ENCODE measurements around the gene ZNRD2. TPM values are rescaled to one million over a fixed set of nuclear protein-coding genes. Genes with fewer than 3 reads are reported as not detected.
"Not testable (repeated sequence)": the region's sequence is repeated elsewhere in the genome, so short reads cannot be mapped to it uniquely, and the experiment has no call there.

The ZNRD2 gene, protein sequence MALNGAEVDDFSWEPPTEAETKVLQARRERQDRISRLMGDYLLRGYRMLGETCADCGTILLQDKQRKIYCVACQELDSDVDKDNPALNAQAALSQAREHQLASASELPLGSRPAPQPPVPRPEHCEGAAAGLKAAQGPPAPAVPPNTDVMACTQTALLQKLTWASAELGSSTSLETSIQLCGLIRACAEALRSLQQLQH
- polyA plus RNA-seq, result 10 to 100 TPM; 27.7 to 49.2 (median 35.0) TPM
- long read RNA-seq, donor 1, transcript SSSCA1-206 (3 exons, 879 nt), result minor isoform, 5 of 35 reads
- long read RNA-seq, donor 1, transcript SSSCA1-201 (4 exons, 698 nt), result major isoform, 21 of 35 reads
- long read RNA-seq, donor 1, partial matches to known transcripts, result 5 of 35 reads
- long read RNA-seq, donor 1, other reads (novel, unspliced or antisense), result 0 of 35 reads
- long read RNA-seq, donor 2, partial matches to known transcripts, result 0 of 4 reads
- long read RNA-seq, donor 2, other reads (novel, unspliced or antisense), result 0 of 4 reads
- long read RNA-seq, donor 3, transcript SSSCA1-201 (4 exons, 698 nt), result major isoform, 12 of 24 reads
- long read RNA-seq, donor 3, transcript SSSCA1-206 (3 exons, 879 nt), result minor isoform, 8 of 24 reads
- long read RNA-seq, donor 3, partial matches to known transcripts, result 0 of 24 reads
- long read RNA-seq, donor 3, other reads (novel, unspliced or antisense), result 0 of 24 reads
- long read RNA-seq, donor 4, partial matches to known transcripts, result 0 of 1 reads
- long read RNA-seq, donor 4, other reads (novel, unspliced or antisense), result 0 of 1 reads
- long read RNA-seq, donor 5, transcript SSSCA1-201 (4 exons, 698 nt), result major isoform, 6 of 9 reads
- long read RNA-seq, donor 5, partial matches to known transcripts, result 0 of 9 reads
- long read RNA-seq, donor 5, other reads (novel, unspliced or antisense), result 0 of 9 reads
- long read RNA-seq, donor 6, transcript SSSCA1-206 (3 exons, 879 nt), result minor isoform, 10 of 29 reads
- long read RNA-seq, donor 6, transcript SSSCA1-201 (4 exons, 698 nt), result major isoform, 17 of 29 reads
- long read RNA-seq, donor 6, partial matches to known transcripts, result 0 of 29 reads
- long read RNA-seq, donor 6, other reads (novel, unspliced or antisense), result 0 of 29 reads
- long read RNA-seq, donor 7, result 0 reads
- long read RNA-seq, donor 8, partial matches to known transcripts, result 0 of 2 reads
- long read RNA-seq, donor 8, other reads (novel, unspliced or antisense), result 0 of 2 reads
- long read RNA-seq, donor 9, partial matches to known transcripts, result 0 of 1 reads
- long read RNA-seq, donor 9, other reads (novel, unspliced or antisense), result 0 of 1 reads
- long read RNA-seq, donor 10, transcript SSSCA1-201 (4 exons, 698 nt), result major isoform, 27 of 45 reads
- long read RNA-seq, donor 10, transcript SSSCA1-206 (3 exons, 879 nt), result minor isoform, 9 of 45 reads
- long read RNA-seq, donor 10, partial matches to known transcripts, result 9 of 45 reads
- long read RNA-seq, donor 10, other reads (novel, unspliced or antisense), result 0 of 45 reads

DNA sequence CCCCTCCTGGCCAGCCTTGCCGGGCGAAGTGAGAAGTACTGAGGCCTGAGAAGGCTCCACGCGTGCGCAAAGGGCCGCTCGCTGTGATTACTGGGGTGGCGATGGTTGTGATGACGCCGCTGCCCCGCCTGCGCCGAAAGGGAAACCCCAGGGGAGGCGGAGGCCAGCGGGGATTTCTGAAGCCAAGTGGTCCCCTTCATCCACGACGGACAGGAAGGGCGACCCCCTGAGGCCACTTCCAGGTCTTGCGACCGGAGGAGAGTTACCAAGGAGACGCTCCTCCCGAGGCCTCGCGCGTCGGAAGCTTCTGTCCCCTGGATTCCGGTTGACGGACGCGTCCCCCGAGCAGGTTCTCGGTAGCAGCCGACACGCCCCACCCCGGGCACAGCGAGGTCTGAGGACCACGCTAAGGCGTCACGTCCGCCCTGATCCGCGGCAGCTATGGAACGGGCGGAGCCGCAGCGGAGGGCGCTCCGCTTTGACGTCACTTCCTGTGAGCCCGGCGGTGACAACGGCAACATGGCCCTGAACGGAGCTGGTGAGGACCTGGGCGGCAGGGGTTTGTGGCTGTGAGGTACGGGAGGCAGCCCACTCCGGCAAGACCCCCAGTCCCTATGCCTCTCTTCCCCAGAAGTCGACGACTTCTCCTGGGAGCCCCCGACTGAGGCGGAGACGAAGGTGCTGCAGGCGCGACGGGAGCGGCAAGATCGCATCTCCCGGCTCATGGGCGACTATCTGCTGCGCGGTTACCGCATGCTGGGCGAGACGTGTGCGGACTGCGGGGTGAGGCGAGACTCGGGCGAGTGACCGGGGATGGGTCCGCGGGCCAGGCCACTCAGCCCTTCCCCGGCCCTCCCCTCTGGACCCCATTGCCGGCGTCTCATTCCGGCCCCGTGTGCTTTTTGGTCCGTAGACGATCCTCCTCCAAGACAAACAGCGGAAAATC is at the start of gene ZNRD2:
Gene ZNRD2, plus strand, starts transcription at position 505 of the 946 bp plus-strand sequence. Its CDS starts 15 bp downstream, at position 520.
- WGBS, 3 donors, result 0% methylated on average over 88 to 89 of the region's 89 CpGs
- no peak for FAIRE-seq
- H3K4me3 ChIP-seq (ENCODE audit: low read depth in 1 of 3, low read length in 3 of 3), result peak within 1 kb of the TSS; percentile 48 to 86 (median 81)

DNA sequence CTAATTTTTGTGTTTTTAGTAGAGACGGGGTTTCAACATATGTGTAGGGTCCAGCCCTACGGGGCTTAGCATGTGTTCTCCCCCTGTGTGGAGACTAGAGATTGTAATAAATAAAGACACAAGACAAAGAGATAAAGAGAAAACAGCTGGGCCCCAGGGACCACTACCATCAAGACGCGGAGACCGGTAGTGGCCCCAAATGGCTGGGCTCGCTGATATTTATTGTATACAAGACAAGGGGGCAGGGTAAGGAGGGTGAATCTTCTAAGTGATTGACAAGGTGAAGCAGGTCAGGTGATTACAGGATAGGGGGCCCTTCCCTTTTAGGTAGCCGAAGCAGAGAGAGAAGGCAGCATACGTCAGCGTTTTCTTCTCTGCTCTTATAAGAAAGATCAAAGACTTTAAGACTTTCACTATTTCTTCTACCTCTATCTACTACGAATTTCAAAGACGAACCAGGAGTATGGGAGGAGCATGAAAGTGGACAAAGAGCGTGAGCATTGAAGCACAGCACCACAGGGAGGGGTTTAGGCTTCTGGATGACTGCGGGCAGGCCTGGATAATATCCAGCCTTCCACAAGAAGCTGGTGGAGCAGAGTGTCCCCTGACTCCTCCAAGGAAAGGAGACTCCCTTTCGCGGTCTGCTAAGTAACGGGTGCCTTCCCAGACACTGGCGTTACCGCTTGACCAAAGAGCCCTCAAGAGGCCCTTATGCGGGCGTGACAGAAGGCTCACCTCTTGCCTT is 48.3 kb upstream of the ZNRD2 start:
- H3K27me3 ChIP-seq (ENCODE audit: control insufficient read depth in 3 of 3, insufficient read depth in 3 of 3, low read length in 3 of 3); H3K27ac ChIP-seq (ENCODE audit: low read depth in 1 of 3, low read length in 2 of 3); FAIRE-seq; DNase-seq; H3K4me3 ChIP-seq (ENCODE audit: low read depth in 1 of 3, low read length in 3 of 3); H3K9me3 ChIP-seq (ENCODE audit: control insufficient read depth in 2 of 2, insufficient read depth in 1 of 2, low read depth in 1 of 2, low read length in 1 of 2): not testable (repeated sequence)
- peaks cover 0 to 36% (median 0%) of the 10 kb centered on the region in 3 donors for H3K4me1 ChIP-seq (ENCODE audit: control insufficient read depth in 3 of 3, insufficient read depth in 2 of 3, low read depth in 1 of 3, low read length in 2 of 3)
- H3K36me3 ChIP-seq (ENCODE audit: control insufficient read depth in 3 of 3, insufficient read depth in 2 of 3, low read depth in 1 of 3, low read length in 3 of 3), result peaks cover 0 to 15% (median 0%) of the 10 kb centered on the region in 3 donors
- WGBS, 3 donors, result 72 to 85% (median 80%) methylated on average over 20 of the region's 20 CpGs

More for the DNA sequence above, at the start of gene ZNRD2:
- H3K36me3 ChIP-seq (ENCODE audit: control insufficient read depth in 3 of 3, insufficient read depth in 2 of 3, low read depth in 1 of 3, low read length in 3 of 3), result peaks cover 0 to 34% (median 0%) of the 10 kb centered on the region in 3 donors
- no peaks in the 10 kb centered on the region for H3K9me3 ChIP-seq (ENCODE audit: control insufficient read depth in 2 of 2, insufficient read depth in 1 of 2, low read depth in 1 of 2, low read length in 1 of 2)
- peak; percentile 97 to 99 for DNase-seq
- peak within 1 kb of the TSS; percentile 93 to 97 (median 93) for H3K27ac ChIP-seq (ENCODE audit: low read depth in 1 of 3, low read length in 2 of 3)
- peaks cover 0 to 41% (median 2%) of the 10 kb centered on the region in 3 donors for H3K4me1 ChIP-seq (ENCODE audit: control insufficient read depth in 3 of 3, insufficient read depth in 2 of 3, low read depth in 1 of 3, low read length in 2 of 3)
- H3K27me3 ChIP-seq (ENCODE audit: control insufficient read depth in 3 of 3, insufficient read depth in 3 of 3, low read length in 3 of 3), result no peaks in the 10 kb centered on the region

DNA sequence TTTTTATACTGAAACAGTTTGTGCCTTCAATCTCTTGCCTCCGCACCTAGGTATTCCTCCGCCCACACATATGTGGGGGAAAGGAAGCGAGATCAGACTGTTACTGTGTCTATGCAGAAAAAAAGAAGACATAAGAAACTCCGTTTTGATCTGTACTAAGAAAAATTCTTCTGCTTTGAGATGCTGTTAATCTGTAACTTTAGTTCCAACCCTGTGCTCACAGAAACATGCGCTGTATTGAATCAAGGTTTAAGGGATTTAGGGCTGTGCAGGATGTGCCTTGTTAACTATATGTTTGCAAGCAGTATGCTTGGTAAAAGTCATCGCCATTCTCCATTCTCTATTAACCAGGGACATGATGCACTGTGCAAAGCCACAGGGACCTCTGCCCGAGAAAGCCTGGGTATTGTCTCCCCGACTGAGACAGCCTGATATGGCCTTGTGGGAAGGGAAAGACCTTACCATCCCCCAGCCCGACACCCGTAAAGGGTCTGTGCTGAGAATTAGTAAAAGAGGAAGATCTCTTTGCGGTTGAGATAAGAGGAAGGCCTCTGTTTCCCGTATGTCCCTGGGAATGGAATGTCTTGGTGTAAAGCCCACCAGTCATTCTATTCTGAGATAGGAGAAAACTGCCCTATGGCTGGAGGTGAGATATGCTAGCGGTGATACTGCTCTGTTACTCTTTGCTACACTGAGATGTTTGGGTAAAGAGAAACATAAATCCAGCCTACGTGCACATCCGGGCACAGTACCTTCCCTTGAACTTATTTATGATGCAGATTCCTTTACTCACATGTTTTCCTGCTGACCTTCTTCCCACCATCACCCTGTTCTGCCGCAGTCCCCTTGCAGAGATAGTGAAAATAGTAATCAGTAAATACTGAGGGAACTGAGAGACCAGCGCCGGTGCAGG is 47.3 kb upstream of the ZNRD2 start:
- DNase-seq, result peak in 1 of 2 donors; percentile 37
- H3K36me3 ChIP-seq (ENCODE audit: control insufficient read depth in 3 of 3, insufficient read depth in 2 of 3, low read depth in 1 of 3, low read length in 3 of 3), result peaks cover 0 to 25% (median 0%) of the 10 kb centered on the region in 3 donors
- peak overlapping the region in 2 of 3 donors; percentile 25 to 28 for H3K27ac ChIP-seq (ENCODE audit: low read depth in 1 of 3, low read length in 2 of 3)
- H3K4me1 ChIP-seq (ENCODE audit: control insufficient read depth in 3 of 3, insufficient read depth in 2 of 3, low read depth in 1 of 3, low read length in 2 of 3), result peaks cover 0 to 36% (median 0%) of the 10 kb centered on the region in 3 donors
- 58 to 77% (median 68%) methylated on average over 18 of the region's 18 CpGs for WGBS, 3 donors
- FAIRE-seq; H3K9me3 ChIP-seq (ENCODE audit: control insufficient read depth in 2 of 2, insufficient read depth in 1 of 2, low read depth in 1 of 2, low read length in 1 of 2); H3K4me3 ChIP-seq (ENCODE audit: low read depth in 1 of 3, low read length in 3 of 3); H3K27me3 ChIP-seq (ENCODE audit: control insufficient read depth in 3 of 3, insufficient read depth in 3 of 3, low read length in 3 of 3): not testable (repeated sequence)

DNA sequence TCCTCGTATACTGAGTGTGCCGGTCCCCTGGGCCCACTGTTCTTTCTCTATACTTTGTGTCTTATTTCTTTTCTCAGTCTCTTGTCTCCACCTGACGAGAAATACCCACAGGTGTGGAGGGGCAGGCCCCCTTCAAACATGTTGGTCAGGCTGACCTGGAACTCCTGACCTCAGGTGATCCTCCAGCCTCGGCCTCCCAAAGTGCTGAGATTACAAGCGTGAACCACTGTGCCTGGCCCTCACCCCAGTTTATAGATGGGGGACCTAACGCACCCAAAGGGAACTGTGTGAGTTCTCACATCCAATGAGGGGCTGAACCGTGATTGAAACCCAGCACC is 46.7 kb upstream of the ZNRD2 start:
- Histone ChIP-seq H3K36me3 (ENCODE audit: control insufficient read depth in 3 of 3, insufficient read depth in 2 of 3, low read depth in 1 of 3, low read length in 3 of 3) (peaks cover 0 to 31% (median 0%) of the 10 kb centered on the region in 3 donors), H3K4me1 (ENCODE audit: control insufficient read depth in 3 of 3, insufficient read depth in 2 of 3, low read depth in 1 of 3, low read length in 2 of 3) (peaks cover 0 to 36% (median 0%) of the 10 kb centered on the region in 3 donors), H3K27ac (ENCODE audit: low read depth in 1 of 3, low read length in 2 of 3) (peak overlapping the region in 1 of 3 donors; percentile 46)
- not testable (repeated sequence) for DNase-seq; H3K27me3 ChIP-seq (ENCODE audit: control insufficient read depth in 3 of 3, insufficient read depth in 3 of 3, low read length in 3 of 3); H3K4me3 ChIP-seq (ENCODE audit: low read depth in 1 of 3, low read length in 3 of 3); H3K9me3 ChIP-seq (ENCODE audit: control insufficient read depth in 2 of 2, insufficient read depth in 1 of 2, low read depth in 1 of 2, low read length in 1 of 2); FAIRE-seq
- 83 to 91% (median 86%) methylated on average over 7 of the region's 7 CpGs for WGBS, 3 donors

DNA sequence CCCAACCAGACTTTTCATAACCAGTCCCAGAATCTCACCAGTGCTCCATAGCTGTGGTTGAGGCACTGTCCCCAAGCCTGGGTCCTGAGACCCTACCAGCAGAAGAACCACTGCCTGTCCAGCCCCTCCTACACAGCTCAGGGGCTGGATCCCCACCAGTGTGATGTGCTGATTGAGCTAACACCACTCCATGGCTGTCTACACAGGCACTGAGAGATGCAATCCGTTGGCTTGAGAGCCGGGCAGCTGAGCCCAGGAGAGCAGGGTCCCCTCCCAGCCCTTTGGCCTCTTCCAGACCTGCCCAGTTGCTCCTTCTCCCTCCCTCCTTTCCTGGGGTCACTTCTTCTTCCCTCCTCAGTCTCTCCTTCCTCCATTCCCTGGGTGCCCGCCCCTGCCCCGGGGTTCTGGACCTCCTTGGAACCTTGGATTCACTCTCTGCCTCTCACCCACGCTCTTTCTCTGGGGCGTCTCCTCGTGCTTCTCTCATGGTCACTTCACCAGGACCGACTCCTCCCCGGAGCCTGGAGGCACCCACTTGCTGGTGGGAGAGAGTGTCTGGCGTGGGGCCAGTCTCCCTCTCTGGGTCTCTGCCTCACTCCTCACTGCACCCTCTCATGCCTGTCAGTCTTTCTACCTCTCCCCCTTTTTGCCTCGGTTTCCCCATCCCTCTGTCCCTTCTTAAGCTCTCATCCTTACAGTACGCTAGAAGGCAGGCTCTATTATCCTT is 46.1 kb upstream of the ZNRD2 start:
- H3K4me3 ChIP-seq (ENCODE audit: low read depth in 1 of 3, low read length in 3 of 3), result peak overlapping the region in 1 of 3 donors; percentile 26
- H3K4me1 ChIP-seq (ENCODE audit: control insufficient read depth in 3 of 3, insufficient read depth in 2 of 3, low read depth in 1 of 3, low read length in 2 of 3), result peaks cover 0 to 36% (median 0%) of the 10 kb centered on the region in 3 donors
- H3K36me3 ChIP-seq (ENCODE audit: control insufficient read depth in 3 of 3, insufficient read depth in 2 of 3, low read depth in 1 of 3, low read length in 3 of 3), result peaks cover 0 to 37% (median 2%) of the 10 kb centered on the region in 3 donors
- DNase-seq (peak in 1 of 2 donors; percentile 66), FAIRE-seq (no peak)
- no peaks in the 10 kb centered on the region for H3K9me3 ChIP-seq (ENCODE audit: control insufficient read depth in 2 of 2, insufficient read depth in 1 of 2, low read depth in 1 of 2, low read length in 1 of 2)
- peak overlapping the region; percentile 33 to 57 (median 46) for H3K27ac ChIP-seq (ENCODE audit: low read depth in 1 of 3, low read length in 2 of 3)
- 23 to 35% (median 25%) methylated on average over 12 of the region's 12 CpGs for WGBS, 3 donors
- no peaks in the 10 kb centered on the region for H3K27me3 ChIP-seq (ENCODE audit: control insufficient read depth in 3 of 3, insufficient read depth in 3 of 3, low read length in 3 of 3)

Measured in small intestine (tissue), 16 donors.